Inflammatory macrophage treated with lipopolysaccharide for 1 hour (primary cell): Measurements from ENCODE around the gene FAM151B.
A peak's percentile ranks its signal among the peaks of the same experiment; 100 is the strongest.
"Not testable (repeated sequence)": the region's sequence is repeated elsewhere in the genome, so short reads cannot be mapped to it uniquely, and the experiment has no call there.

Experiments used
- DNase-seq, 2 donors: peaks; one replicate each; pipeline ENCODE4 v3.0.0-alpha.2; 2020 to 2022

FAM151B gene

GRCh38 chr5:80504833-80505232, 16.9 kb downstream of the FAM151B start:
- DNase-seq, result no peak

DNA sequence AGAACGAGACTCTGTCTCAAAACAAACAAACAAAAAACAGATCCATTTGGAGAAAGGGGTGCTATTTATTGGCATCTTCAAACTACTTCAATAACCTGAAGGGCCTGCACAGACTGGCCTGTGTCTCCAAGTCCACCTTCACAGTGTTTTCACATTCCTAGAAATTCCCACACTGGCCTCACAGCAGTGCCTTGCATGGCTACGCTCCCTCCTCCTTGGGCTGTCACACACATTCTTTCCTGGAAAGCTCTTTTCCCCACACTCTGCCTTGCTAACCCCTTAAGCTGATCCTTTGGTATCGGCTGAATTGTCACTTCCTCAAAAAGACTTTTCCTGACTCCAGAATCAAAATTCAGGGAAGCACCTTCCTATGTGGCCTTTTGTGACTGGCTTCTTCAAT, 19.8 kb downstream of the FAM151B start:
- DNase-seq, result no peak

DNA sequence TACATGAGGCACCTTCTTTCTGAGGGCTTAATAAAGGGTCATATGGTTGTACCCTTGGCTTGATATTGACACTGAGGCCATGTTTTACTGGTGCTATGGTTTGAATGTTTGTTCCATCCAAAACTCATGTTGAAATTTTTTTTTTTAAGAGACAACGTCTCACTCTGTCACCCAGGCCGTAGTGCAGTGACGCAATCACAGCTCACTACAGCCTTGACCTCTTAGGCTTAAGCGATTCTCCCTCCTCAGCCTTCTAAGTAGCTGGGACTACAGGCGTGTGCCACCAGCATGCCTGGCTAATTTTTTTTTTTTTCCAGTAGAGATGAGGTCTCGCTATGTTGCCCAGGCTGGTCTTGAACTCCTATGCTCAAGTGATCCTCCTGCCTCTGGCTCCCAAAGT, 20.9 kb downstream of the FAM151B start:
- DNase-seq, result no peak

GRCh38 chr5:80509362-80509761, 21.5 kb downstream of the FAM151B start:
- DNase-seq, result no peak

- DNase-seq, result peak; percentile 25 to 53
Measured at GRCh38 chr5:80516826-80517225, 28.9 kb downstream of the FAM151B start.

- no peak for DNase-seq
Measured at GRCh38 chr5:80540691-80541090, 52.8 kb downstream of the FAM151B start.

GRCh38 chr5:80541392-80541791, 53.5 kb downstream of the FAM151B start:
- DNase-seq, result no peak

- no peak for DNase-seq
Measured at GRCh38 chr5:80554646-80555045, 66.7 kb downstream of the FAM151B start.

DNA sequence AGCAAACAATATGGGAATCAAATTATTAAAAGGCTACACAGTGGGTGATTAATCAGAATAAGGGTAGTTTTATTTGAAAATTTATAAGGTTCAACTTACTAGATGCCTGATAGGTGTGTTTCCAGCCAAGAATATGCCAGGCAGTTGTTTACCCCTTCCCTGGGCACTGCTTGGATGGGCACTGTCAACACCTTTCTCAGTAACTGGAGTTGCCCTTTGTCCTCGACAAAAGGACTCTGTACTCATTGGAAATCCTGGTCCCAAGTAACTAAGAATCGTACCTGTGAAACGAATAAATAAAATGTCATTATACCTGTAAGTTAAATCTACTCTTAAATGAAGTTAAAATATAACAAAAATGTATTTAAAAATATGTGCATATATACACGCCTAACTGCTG, 67.2 kb downstream of the FAM151B start:
- DNase-seq, result no peak

DNA sequence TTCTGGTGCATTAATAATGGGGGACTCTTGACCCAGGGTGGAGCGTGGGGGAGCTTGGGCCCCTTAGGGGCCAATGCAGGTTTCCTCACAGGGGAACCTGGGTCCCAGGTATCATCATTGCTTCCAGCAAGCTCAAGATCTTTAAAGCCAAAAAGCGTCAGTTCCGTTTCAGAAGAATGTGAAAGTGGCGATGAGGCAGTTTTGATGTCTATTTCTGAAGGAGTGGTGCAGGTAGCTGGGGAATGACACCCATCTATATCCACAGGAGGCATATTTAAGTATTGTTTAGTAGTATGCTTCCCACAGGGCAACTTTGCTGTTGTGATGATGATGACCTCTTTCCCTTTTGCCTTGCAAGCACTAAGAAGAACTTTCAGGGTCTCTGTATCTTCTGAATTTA, 71.3 kb downstream of the FAM151B start:
- DNase-seq, result no peak

GRCh38 chr5:80565330-80565729, 77.4 kb downstream of the FAM151B start:
- no peak for DNase-seq

GRCh38 chr5:80566711-80567259, 78.9 kb downstream of the FAM151B start:
- DNase-seq, result no peak

- DNase-seq, result no peak
Measured at GRCh38 chr5:80568251-80568650, 80.4 kb downstream of the FAM151B start.

- DNase-seq, result no peak
Measured at GRCh38 chr5:80569086-80569960, 81.4 kb downstream of the FAM151B start.

- no peak for DNase-seq
Measured at GRCh38 chr5:80569961-80570786, 82.3 kb downstream of the FAM151B start, which contains the start of gene ANKRD34B. Gene ANKRD34B (minus strand): TSS chr5:80570280. CDS start chr5:80560019, 10,261 bp downstream.

GRCh38 chr5:80573062-80573461, 85.2 kb downstream of the FAM151B start:
- DNase-seq, result no peak

GRCh38 chr5:80576383-80576782, 88.5 kb downstream of the FAM151B start:
- DNase-seq, result no peak

DNA sequence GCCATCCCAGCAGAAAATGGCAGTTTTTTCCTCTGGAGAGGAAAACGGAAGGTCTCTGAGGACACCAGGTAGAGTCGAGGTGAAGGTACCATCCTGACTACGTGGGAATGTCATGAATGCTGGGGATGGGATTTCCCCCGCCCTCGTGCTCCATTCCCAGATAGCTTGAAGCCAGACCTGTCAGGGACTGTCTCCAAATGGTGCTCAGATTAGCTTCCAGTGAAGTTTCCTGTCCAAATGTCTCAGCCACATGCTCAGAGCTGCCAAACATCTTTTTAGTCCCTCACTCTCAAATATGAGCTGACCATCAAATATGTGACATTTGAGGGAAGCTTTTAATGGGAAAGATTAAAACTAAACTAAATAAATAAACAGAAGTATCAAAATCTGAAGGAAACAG, 89.8 kb downstream of the FAM151B start:
- DNase-seq, result no peak

DNA sequence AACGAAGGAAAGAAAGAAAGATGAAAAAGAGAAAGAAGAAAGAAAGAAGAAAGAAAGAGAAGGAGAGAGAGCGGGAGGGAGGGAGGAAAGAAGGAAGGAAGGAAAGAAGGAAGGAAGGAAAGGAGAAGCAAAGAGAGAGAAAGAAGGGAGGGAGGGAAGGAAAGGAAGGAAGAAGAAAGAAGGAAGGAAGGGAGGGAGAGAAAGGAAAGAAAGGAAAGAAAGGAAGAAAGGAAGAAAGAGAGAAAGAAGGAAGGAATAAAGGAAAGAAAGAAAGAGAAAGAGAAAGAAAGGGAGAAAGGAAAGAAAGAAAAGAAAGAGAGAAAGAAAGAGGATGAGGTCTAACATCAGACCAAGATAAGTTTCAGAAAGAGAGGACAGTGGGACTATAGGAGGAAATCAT, 91.2 kb downstream of the FAM151B start:
- no peak for DNase-seq

- not testable (repeated sequence) for DNase-seq
Measured at GRCh38 chr5:80580291-80580690, 92.4 kb downstream of the FAM151B start.

DNA sequence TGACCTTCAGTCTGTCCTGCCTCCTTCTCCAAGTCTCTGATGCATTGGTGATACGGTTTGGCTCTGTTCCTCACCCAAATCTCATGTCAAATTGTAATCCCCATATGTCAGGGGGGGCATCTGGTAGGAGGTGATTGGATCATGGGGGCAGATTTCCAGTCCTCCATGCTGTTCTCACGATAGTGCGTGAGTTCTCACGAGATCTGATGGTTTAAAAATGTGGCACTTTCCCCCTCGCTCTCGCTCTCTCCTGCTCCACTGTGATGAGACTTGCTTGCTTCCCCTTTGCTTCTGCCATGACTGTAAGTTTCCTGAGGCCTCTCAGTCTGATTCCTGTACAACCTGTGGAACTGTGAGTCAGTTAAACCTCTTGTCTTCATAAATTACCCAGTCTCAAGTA, 96.9 kb downstream of the FAM151B start:
- DNase-seq, result no peak

GRCh38 chr5:80588858-80589540, 101.1 kb downstream of the FAM151B start:
- DNase-seq, result no peak

- DNase-seq, result no peak
Measured at GRCh38 chr5:80590766-80591165, 102.9 kb downstream of the FAM151B start.
